ENCODE data around the gene NELFE. TPM values are rescaled to one million over a fixed set of nuclear protein-coding genes. Genes with fewer than 3 reads are reported as not detected.

The NELFE gene
- total RNA-seq, 1 experiment from 2014 or later, result 68.3 TPM

DNA sequence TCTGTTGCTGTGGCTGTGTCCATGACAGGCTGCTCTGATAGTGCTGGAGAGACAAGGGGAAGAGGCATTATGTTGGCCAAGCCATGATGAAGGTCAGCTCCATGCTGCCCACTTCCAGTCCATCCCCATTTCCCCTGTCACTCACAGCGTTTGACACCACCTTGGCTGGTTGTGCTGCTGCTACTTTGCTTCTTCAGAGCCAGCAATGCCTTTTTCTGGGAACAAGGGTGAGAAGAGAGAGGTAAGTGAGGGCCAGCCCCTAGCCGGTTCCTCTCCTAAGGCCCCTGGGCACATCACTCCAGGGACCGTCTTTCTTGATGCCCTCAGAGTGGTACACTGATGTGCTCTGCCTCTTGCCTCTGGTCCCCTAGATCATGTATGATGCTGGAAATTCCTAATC, 2.0 kb downstream of the NELFE start:
- DNase-seq (ENCODE audit: low read depth, low spot score) (no peak), ATAC-seq (no peak)
- no peaks in the 10 kb centered on the region for H3K9me2 ChIP-seq (ENCODE audit: insufficient read depth)
- peaks cover 39 to 54% of the 10 kb centered on the region in 2 experiments for H3K36me3 ChIP-seq (ENCODE audit: control insufficient read depth in 1 of 2, insufficient read depth in 2 of 2, low read length in 2 of 2)
- intact Hi-C loops (cut with micrococcal nuclease), result no loop called here
- H3K27me3 ChIP-seq (ENCODE audit: insufficient read depth, low read length), result no peaks in the 10 kb centered on the region
- peaks cover 14 to 17% of the 10 kb centered on the region in 2 experiments for H3K4me1 ChIP-seq (ENCODE audit: control insufficient read depth in 1 of 2, insufficient read depth in 2 of 2, low read length in 2 of 2)
- H4K20me1 ChIP-seq (ENCODE audit: insufficient read depth), result no peaks in the 10 kb centered on the region
- no peak overlapping the region for H3K4me3 ChIP-seq (replicated peaks in 1 of 2; ENCODE audit: low read depth in 1 of 2, low read length in 2 of 2)
- ChIA-PET RAD21 (ENCODE audit: low non-redundant PET in 1 of 2, low total read pairs in 2 of 2, uncharacterized antibody in 2 of 2, unreplicated experiment in 2 of 2) (no interaction called here), CTCF (no interaction called here), POLR2A (no interaction called here)
- H3K27ac ChIP-seq (ENCODE audit: low read depth, low read length), result no peak overlapping the region
- peaks cover 41% of the 10 kb centered on the region for H3K79me2 ChIP-seq (ENCODE audit: insufficient read depth, low read length)
- H3K4me2 ChIP-seq (ENCODE audit: low read length), result no peak overlapping the region
- TF ChIP-seq, protein P1, sequence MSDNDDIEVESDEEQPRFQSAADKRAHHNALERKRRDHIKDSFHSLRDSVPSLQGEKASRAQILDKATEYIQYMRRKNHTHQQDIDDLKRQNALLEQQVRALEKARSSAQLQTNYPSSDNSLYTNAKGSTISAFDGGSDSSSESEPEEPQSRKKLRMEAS (IDR thresholded peaks at IDR 0.05), result no peak
- TF ChIP-seq ELF1 (IDR thresholded peaks at IDR 0.05; ENCODE audit: borderline replicate concordance, low read depth), result no peak
- no peak for TF ChIP-seq EZH2phosphoT487 (IDR thresholded peaks at IDR 0.05; ENCODE audit: borderline replicate concordance)
- no peak for TF ChIP-seq POLR2A (IDR thresholded peaks at IDR 0.05; ENCODE audit: borderline replicate concordance, extremely low read depth, insufficient read depth, insufficient read length)
- no peak for TF ChIP-seq JUND (IDR thresholded peaks at IDR 0.05)
- TF ChIP-seq, protein P2, sequence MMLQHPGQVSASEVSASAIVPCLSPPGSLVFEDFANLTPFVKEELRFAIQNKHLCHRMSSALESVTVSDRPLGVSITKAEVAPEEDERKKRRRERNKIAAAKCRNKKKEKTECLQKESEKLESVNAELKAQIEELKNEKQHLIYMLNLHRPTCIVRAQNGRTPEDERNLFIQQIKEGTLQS (IDR thresholded peaks at IDR 0.05), result no peak
- TF ChIP-seq FOSL1 (IDR thresholded peaks at IDR 0.05; ENCODE audit: low read depth), result no peak
- TF ChIP-seq RAD21 (IDR thresholded peaks at IDR 0.05; ENCODE audit: low read depth), result no peak
- TF ChIP-seq SRF (IDR thresholded peaks at IDR 0.05; ENCODE audit: low read depth), result no peak
- TF ChIP-seq ZNF274 (IDR thresholded peaks at IDR 0.05; ENCODE audit: low read depth, low read length), result no peak
- TF ChIP-seq TCF7L2 (IDR thresholded peaks at IDR 0.05; ENCODE audit: borderline replicate concordance, extremely low read depth, insufficient read depth, insufficient read length), result no peak
- no peaks in the 10 kb centered on the region for H3K9me3 ChIP-seq (ENCODE audit: control insufficient read depth in 1 of 2, insufficient read depth in 1 of 2, low read depth in 1 of 2, low read length in 2 of 2)
- no peak overlapping the region for H3K9ac ChIP-seq (ENCODE audit: low read length)
- no TSS peak for BruUV-seq (replicated peaks)
- no peak overlapping the region for H2AFZ ChIP-seq (ENCODE audit: low read depth, low read length, poor library complexity, severe bottlenecking)

DNA sequence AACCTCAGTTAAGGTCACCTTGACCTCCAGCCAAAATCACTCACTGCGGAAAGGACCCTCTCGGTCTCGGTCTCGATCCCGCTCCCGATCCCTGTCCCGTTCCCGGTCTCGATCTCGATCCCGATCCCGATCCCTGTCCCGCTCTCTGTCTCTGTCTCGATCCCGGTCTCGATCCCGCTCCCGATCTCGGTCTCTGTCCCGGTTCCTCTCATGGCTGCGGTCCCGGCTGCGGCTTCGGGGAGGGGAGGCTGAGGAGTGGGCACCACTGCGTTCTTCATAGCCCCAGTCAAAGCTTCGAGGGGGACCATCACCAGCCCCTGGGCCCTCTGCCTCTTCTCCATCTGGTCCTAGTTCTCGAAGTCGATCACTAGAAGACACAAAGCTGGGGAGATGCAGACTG, 4.3 kb downstream of the NELFE start:
- H3K4me2 ChIP-seq (ENCODE audit: low read length), result no peak overlapping the region
- H3K27me3 ChIP-seq (ENCODE audit: insufficient read depth, low read length), result no peaks in the 10 kb centered on the region
- no peak overlapping the region for H2AFZ ChIP-seq (ENCODE audit: low read depth, low read length, poor library complexity, severe bottlenecking)
- H3K9ac ChIP-seq (ENCODE audit: low read length), result no peak overlapping the region
- POLR2A ChIA-PET, result no interaction called here
- CTCF ChIA-PET, result no interaction called here
- H3K36me3 ChIP-seq (ENCODE audit: control insufficient read depth in 1 of 2, insufficient read depth in 2 of 2, low read length in 2 of 2), result peaks cover 26 to 51% of the 10 kb centered on the region in 2 experiments
- no peaks in the 10 kb centered on the region for H3K9me2 ChIP-seq (ENCODE audit: insufficient read depth)
- no peaks in the 10 kb centered on the region for H3K9me3 ChIP-seq (ENCODE audit: control insufficient read depth in 1 of 2, insufficient read depth in 1 of 2, low read depth in 1 of 2, low read length in 2 of 2)
- H3K4me1 ChIP-seq (ENCODE audit: control insufficient read depth in 1 of 2, insufficient read depth in 2 of 2, low read length in 2 of 2), result peaks cover 9 to 12% of the 10 kb centered on the region in 2 experiments
- H3K27ac ChIP-seq (ENCODE audit: low read depth, low read length), result no peak overlapping the region
- intact Hi-C loops (cut with micrococcal nuclease), result no loop called here
- no TSS peak for BruUV-seq (replicated peaks)
- RAD21 ChIA-PET (ENCODE audit: low non-redundant PET in 1 of 2, low total read pairs in 2 of 2, uncharacterized antibody in 2 of 2, unreplicated experiment in 2 of 2), result no interaction called here
- H4K20me1 ChIP-seq (ENCODE audit: insufficient read depth), result no peaks in the 10 kb centered on the region
- DNase-seq (ENCODE audit: low read depth, low spot score) (no peak), ATAC-seq (no peak)
- H3K79me2 ChIP-seq (ENCODE audit: insufficient read depth, low read length), result peaks cover 29% of the 10 kb centered on the region
- H3K4me3 ChIP-seq (replicated peaks in 1 of 2; ENCODE audit: low read depth in 1 of 2, low read length in 2 of 2), result no peak overlapping the region
- no peak for TF ChIP-seq SRF (IDR thresholded peaks at IDR 0.05; ENCODE audit: low read depth)
- TF ChIP-seq CBX3 (IDR thresholded peaks at IDR 0.05; ENCODE audit: low read depth), result no peak
- TF ChIP-seq ZFX (IDR thresholded peaks at IDR 0.05), result no peak
- TF ChIP-seq EZH2 (IDR thresholded peaks at IDR 0.05), result no peak
- TF ChIP-seq EGR1 (IDR thresholded peaks at IDR 0.05; ENCODE audit: low read depth), result no peak
- no peak for TF ChIP-seq CEBPB (IDR thresholded peaks at IDR 0.05; ENCODE audit: low read depth)
- no peak for TF ChIP-seq TCF7L2 (IDR thresholded peaks at IDR 0.05; ENCODE audit: borderline replicate concordance, extremely low read depth, insufficient read depth, insufficient read length)
- TF ChIP-seq JUND (IDR thresholded peaks at IDR 0.05), result no peak
- TF ChIP-seq, protein P2 (IDR thresholded peaks at IDR 0.05), result no peak
- TF ChIP-seq, protein P3, sequence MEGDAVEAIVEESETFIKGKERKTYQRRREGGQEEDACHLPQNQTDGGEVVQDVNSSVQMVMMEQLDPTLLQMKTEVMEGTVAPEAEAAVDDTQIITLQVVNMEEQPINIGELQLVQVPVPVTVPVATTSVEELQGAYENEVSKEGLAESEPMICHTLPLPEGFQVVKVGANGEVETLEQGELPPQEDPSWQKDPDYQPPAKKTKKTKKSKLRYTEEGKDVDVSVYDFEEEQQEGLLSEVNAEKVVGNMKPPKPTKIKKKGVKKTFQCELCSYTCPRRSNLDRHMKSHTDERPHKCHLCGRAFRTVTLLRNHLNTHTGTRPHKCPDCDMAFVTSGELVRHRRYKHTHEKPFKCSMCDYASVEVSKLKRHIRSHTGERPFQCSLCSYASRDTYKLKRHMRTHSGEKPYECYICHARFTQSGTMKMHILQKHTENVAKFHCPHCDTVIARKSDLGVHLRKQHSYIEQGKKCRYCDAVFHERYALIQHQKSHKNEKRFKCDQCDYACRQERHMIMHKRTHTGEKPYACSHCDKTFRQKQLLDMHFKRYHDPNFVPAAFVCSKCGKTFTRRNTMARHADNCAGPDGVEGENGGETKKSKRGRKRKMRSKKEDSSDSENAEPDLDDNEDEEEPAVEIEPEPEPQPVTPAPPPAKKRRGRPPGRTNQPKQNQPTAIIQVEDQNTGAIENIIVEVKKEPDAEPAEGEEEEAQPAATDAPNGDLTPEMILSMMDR (IDR thresholded peaks at IDR 0.05 in 2 of 3, conservative IDR thresholded peaks at IDR 0.05 in 1 of 3; ENCODE audit: borderline replicate concordance in 1 of 3, insufficient read depth in 1 of 3, low read depth in 2 of 3, low read length in 2 of 3), result no peak
